Breast epithelium (tissue), 3 donors: ENCODE results near the gene SHANK3.

Experiments
- CTCF ChIP-seq, 3 donors: fragments of 450-650 bp; IDR thresholded peaks; one replicate each; pipeline ENCODE4 v1.5.1; 2016 to 2017; ENCODE audit warnings: antibody characterized with exemption in 3 of 3, mild to moderate bottlenecking in 3 of 3, moderate library complexity in 3 of 3
- POLR2A ChIP-seq: fragments of 450-650 bp; IDR thresholded peaks from one replicate; pipeline ENCODE4 v1.6.1; 2016; ENCODE audit warnings: antibody characterized with exemption, mild to moderate bottlenecking, moderate library complexity
- POLR2AphosphoS5 ChIP-seq, 3 donors: sonication (generic); formaldehyde crosslinking; IDR thresholded peaks; one replicate each; pipeline ENCODE4 v1.6.1; 2017; ENCODE audit warnings: antibody characterized with exemption in 3 of 3

DNA sequence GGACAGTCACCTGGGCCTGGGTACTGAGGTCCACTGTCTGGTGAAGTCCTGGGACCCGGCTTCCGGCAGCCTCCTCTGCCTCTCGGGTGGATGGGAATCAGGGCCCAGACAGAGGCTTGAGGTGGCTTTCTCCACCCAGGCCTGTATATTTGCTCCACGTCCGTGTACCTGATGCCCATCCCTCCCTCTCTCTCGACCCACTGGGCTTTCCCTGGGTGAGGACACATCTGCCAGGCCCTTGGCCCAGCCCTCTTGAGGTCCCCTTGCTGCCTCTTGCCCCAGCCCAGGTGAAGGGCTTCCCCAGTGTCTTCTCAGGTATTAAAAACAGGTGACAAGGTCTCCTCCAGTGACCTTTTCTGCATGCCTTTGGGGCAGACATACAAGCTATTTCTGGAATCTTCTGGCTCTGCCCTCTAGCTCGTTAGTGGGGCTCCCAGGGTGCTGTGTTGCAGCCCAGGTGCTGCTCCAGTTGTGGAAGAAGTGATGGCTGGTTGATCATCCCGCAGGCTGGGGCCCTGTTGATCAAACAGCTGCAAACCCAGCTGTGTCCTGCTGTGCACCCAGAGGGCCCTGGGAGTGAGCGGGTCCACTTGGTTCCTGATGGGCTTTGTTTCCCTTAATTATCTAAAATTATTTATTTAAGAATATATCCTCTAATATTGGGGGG lies 39.9 kb downstream of the SHANK3 start:
- no peak for TF ChIP-seq CTCF (IDR thresholded peaks at IDR 0.05)
- TF ChIP-seq POLR2A = no peak
- TF ChIP-seq POLR2AphosphoS5 (IDR thresholded peaks at IDR 0.05) = no peak
